ENCODE data around the gene KRTAP2-4. TPM values are rescaled to one million over a fixed set of nuclear protein-coding genes. Genes with fewer than 3 reads are reported as not detected.
A peak's percentile ranks its signal among the peaks of the same experiment; 100 is the strongest.
"Not testable (repeated sequence)": the region's sequence is repeated elsewhere in the genome, so short reads cannot be mapped to it uniquely, and the experiment has no call there.

KRTAP2-4 gene
- total and polyA plus RNA-seq, 2 donors (not counting 1 experiment from before 2014, with no cell fraction given), result not detected

DNA sequence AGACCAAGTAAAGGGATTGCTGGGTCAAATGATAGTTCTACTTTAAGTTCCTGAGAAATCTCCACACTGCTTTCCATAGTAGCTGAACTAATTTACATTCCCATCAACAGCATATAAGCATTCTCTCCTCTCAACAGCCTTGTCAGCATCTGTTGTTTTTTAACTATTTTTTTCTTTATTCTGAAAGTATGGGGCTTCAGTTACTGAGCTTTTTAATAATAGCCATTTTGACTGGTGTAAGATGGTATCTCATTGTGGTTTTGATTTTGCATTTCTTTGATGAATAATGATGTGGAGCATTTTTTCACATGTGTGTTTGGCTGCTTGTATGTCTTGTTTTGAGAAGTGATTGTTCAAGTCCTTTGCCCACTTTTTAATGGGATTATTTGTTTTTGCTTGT is 13.1 kb downstream of the KRTAP2-4 start:
- no peak overlapping the region for H3K4me3 ChIP-seq (replicated peaks in 1 of 4; ENCODE audit: control extremely low read depth in 1 of 4, insufficient read depth in 1 of 4, low read depth in 3 of 4, low read length in 4 of 4)
- peak in 1 of 2 donors; percentile 79 for DNase-seq (ENCODE audit: low read depth in 2 of 2)
- no peak for TF ChIP-seq EZH2 (IDR thresholded peaks at IDR 0.05; ENCODE audit: low read length, missing control alignments)
- TF ChIP-seq, protein P1, sequence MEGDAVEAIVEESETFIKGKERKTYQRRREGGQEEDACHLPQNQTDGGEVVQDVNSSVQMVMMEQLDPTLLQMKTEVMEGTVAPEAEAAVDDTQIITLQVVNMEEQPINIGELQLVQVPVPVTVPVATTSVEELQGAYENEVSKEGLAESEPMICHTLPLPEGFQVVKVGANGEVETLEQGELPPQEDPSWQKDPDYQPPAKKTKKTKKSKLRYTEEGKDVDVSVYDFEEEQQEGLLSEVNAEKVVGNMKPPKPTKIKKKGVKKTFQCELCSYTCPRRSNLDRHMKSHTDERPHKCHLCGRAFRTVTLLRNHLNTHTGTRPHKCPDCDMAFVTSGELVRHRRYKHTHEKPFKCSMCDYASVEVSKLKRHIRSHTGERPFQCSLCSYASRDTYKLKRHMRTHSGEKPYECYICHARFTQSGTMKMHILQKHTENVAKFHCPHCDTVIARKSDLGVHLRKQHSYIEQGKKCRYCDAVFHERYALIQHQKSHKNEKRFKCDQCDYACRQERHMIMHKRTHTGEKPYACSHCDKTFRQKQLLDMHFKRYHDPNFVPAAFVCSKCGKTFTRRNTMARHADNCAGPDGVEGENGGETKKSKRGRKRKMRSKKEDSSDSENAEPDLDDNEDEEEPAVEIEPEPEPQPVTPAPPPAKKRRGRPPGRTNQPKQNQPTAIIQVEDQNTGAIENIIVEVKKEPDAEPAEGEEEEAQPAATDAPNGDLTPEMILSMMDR (conservative IDR thresholded peaks at IDR 0.05 in 1 of 2, IDR thresholded peaks at IDR 0.05 in 1 of 2; ENCODE audit: low read depth in 1 of 2, low read length in 2 of 2), result no peak

DNA sequence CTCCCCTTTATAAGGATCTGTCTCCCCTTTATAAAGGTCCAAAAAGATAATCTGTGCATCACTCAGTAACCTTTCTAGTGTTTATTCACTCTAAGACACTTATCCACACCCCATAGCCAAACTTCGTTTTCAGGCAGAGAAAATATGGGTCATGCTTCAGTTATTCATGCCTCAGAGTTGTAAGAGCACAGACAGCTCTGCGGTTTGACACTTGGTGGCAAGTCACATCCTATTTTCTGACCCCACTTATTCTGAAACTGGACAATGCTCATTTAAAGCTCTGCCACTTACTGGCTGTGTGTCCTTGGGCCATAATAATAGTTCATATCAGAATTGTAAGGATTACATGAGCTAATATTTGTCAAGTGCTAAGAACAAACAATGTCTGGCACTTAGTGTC is 16.6 kb downstream of the KRTAP2-4 start:
- Histone ChIP-seq H3K4me3 (replicated peaks in 1 of 4; ENCODE audit: control extremely low read depth in 1 of 4, insufficient read depth in 1 of 4, low read depth in 3 of 4, low read length in 4 of 4) (no peak overlapping the region), H3K9me3 (ENCODE audit: control insufficient read depth, insufficient read depth, low read depth, low read length) (no peaks in the 10 kb centered on the region), H3K4me2 (ENCODE audit: extremely low read depth, insufficient read depth, low read length) (no peak overlapping the region), H3K36me3 (ENCODE audit: control insufficient read depth, insufficient read depth, low read length) (no peaks in the 10 kb centered on the region), H2AFZ (ENCODE audit: low read length) (no peak overlapping the region), H3K9ac (ENCODE audit: insufficient read depth, low read length) (no peak overlapping the region), H3K27ac (ENCODE audit: insufficient read depth, low read length) (no peak overlapping the region), H4K20me1 (ENCODE audit: control insufficient read depth, extremely low read depth, insufficient read depth, low read length) (no peaks in the 10 kb centered on the region), H3K4me1 (ENCODE audit: control insufficient read depth, extremely low read depth, insufficient read depth, low read length) (peaks cover 2% of the 10 kb centered on the region), H3K79me2 (ENCODE audit: control insufficient read depth, insufficient read depth, low read length) (no peaks in the 10 kb centered on the region), H3K27me3 (ENCODE audit: control insufficient read depth, insufficient read depth, low read length) (no peaks in the 10 kb centered on the region)
- DNase-seq (ENCODE audit: low read depth in 2 of 2), result peak in 1 of 2 donors; percentile 90
- no peak for TF ChIP-seq EZH2 (IDR thresholded peaks at IDR 0.05; ENCODE audit: low read length, missing control alignments)
- TF ChIP-seq, protein P1 (conservative IDR thresholded peaks at IDR 0.05 in 1 of 2, IDR thresholded peaks at IDR 0.05 in 1 of 2; ENCODE audit: low read depth in 1 of 2, low read length in 2 of 2), result no peak

More for the DNA sequence above, 13.1 kb downstream of the KRTAP2-4 start:
- Histone ChIP-seq H4K20me1 (ENCODE audit: control insufficient read depth, extremely low read depth, insufficient read depth, low read length) (no peaks in the 10 kb centered on the region), H3K79me2 (ENCODE audit: control insufficient read depth, insufficient read depth, low read length) (no peaks in the 10 kb centered on the region), H3K36me3 (ENCODE audit: control insufficient read depth, insufficient read depth, low read length) (no peaks in the 10 kb centered on the region), H3K27me3 (ENCODE audit: control insufficient read depth, insufficient read depth, low read length) (no peaks in the 10 kb centered on the region), H3K9ac (ENCODE audit: insufficient read depth, low read length) (no peak overlapping the region), H3K9me3 (ENCODE audit: control insufficient read depth, insufficient read depth, low read depth, low read length) (no peaks in the 10 kb centered on the region), H3K27ac (ENCODE audit: insufficient read depth, low read length) (no peak overlapping the region), H3K4me2 (ENCODE audit: extremely low read depth, insufficient read depth, low read length) (no peak overlapping the region), H2AFZ (ENCODE audit: low read length) (no peak overlapping the region), H3K4me1 (ENCODE audit: control insufficient read depth, extremely low read depth, insufficient read depth, low read length) (peaks cover 2% of the 10 kb centered on the region)

DNA sequence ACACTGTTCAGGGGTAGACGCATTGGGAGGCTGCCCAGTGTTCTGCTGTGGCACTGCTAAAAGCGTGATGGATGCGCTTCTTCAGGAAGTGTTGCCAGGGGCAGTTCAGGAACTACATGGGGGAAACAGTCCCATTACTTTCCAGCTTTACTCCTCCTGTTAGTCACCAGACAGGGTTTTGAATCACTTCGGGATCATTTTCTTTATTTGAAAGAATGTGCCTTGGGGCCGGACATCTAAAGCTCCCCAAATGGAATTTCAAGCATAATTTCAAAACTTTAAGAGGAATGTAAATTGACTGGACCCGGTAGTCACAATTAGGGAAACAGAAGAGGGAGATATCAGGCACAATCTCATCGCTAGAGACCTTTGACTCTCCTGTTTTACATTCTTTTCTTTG is 17.2 kb downstream of the KRTAP2-4 start:
- Histone ChIP-seq H3K9me3 (ENCODE audit: control insufficient read depth, insufficient read depth, low read depth, low read length) (no peaks in the 10 kb centered on the region), H4K20me1 (ENCODE audit: control insufficient read depth, extremely low read depth, insufficient read depth, low read length) (no peaks in the 10 kb centered on the region), H3K9ac (ENCODE audit: insufficient read depth, low read length) (no peak overlapping the region), H3K79me2 (ENCODE audit: control insufficient read depth, insufficient read depth, low read length) (no peaks in the 10 kb centered on the region), H3K4me2 (ENCODE audit: extremely low read depth, insufficient read depth, low read length) (peak overlapping the region; percentile 10), H3K36me3 (ENCODE audit: control insufficient read depth, insufficient read depth, low read length) (no peaks in the 10 kb centered on the region), H3K4me1 (ENCODE audit: control insufficient read depth, extremely low read depth, insufficient read depth, low read length) (peaks cover 2% of the 10 kb centered on the region), H3K27me3 (ENCODE audit: control insufficient read depth, insufficient read depth, low read length) (no peaks in the 10 kb centered on the region), H2AFZ (ENCODE audit: low read length) (no peak overlapping the region), H3K27ac (ENCODE audit: insufficient read depth, low read length) (peak overlapping the region; percentile 43), H3K4me3 (replicated peaks in 1 of 4; ENCODE audit: control extremely low read depth in 1 of 4, insufficient read depth in 1 of 4, low read depth in 3 of 4, low read length in 4 of 4) (no peak overlapping the region)
- peak in 1 of 2 donors; percentile 78 for DNase-seq (ENCODE audit: low read depth in 2 of 2)
- TF ChIP-seq, protein P1 (conservative IDR thresholded peaks at IDR 0.05 in 1 of 2, IDR thresholded peaks at IDR 0.05 in 1 of 2; ENCODE audit: low read depth in 1 of 2, low read length in 2 of 2), result no peak
- no peak for TF ChIP-seq EZH2 (IDR thresholded peaks at IDR 0.05; ENCODE audit: low read length, missing control alignments)

DNA sequence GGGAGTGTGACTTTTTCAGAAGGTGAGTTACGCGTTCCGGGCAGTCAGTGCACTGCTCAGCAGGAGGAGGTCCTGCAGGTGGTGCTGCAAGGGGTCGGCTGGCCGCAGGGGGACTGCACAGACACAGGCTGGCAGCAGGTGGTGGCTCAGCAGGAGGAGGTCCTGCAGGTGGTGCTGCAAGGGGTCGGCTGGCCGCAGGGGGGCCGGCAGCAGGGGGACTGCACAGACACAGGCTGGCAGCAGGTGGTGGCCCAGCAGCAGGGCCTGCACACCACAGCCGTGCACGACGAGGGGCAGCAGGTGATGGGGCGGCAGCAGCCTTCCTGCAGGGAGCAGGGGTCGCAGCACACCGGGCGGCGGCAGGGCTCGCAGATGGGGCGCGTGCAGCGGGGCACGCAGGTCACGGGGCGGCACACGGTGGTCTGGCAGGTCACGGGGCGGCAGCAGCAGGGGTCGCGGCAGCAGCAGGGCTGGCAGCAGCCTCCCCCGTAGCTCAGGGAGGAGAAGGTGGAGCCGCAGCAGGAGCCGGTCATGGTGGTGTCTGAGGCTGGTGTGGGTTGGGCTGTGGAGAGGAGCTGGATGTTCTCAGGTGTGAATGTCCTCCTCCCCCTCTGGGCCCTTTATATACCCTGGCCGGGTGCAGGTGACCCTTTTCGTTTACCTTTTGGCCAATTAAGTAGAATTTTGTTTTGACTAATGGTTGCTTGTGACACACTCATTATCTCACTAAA is 18.8 kb downstream of the KRTAP2-4 start, which contains the start of gene KRTAP2-1:
TSS of gene KRTAP2-1 (minus strand) at position 582 of the 731 bp plus-strand sequence. CDS start at position 533, 49 bp downstream.
- H3K4me3 ChIP-seq (replicated peaks in 1 of 4; ENCODE audit: control extremely low read depth in 1 of 4, insufficient read depth in 1 of 4, low read depth in 3 of 4, low read length in 4 of 4); H3K27me3 ChIP-seq (ENCODE audit: control insufficient read depth, insufficient read depth, low read length); H3K27ac ChIP-seq (ENCODE audit: insufficient read depth, low read length); H3K9ac ChIP-seq (ENCODE audit: insufficient read depth, low read length); H2AFZ ChIP-seq (ENCODE audit: low read length); H3K9me3 ChIP-seq (ENCODE audit: control insufficient read depth, insufficient read depth, low read depth, low read length); H3K4me1 ChIP-seq (ENCODE audit: control insufficient read depth, extremely low read depth, insufficient read depth, low read length); DNase-seq (ENCODE audit: low read depth in 2 of 2); H3K4me2 ChIP-seq (ENCODE audit: extremely low read depth, insufficient read depth, low read length); H3K36me3 ChIP-seq (ENCODE audit: control insufficient read depth, insufficient read depth, low read length); H3K79me2 ChIP-seq (ENCODE audit: control insufficient read depth, insufficient read depth, low read length); H4K20me1 ChIP-seq (ENCODE audit: control insufficient read depth, extremely low read depth, insufficient read depth, low read length): not testable (repeated sequence)
